WTC11 (cell line): ENCODE measurements around the gene NLGN4X.

Experiments
- FOXJ3 ChIP-seq: sonication (generic); formaldehyde crosslinking; IDR thresholded peaks from 2 replicates; pipeline ENCODE4 v1.9.0; 2021; ENCODE audit warnings: missing genetic modification reagents, mild to moderate bottlenecking, borderline replicate concordance
- JUN ChIP-seq: sonication (generic); formaldehyde crosslinking; IDR thresholded peaks from 2 replicates; pipeline ENCODE4 v1.8.0; 2023; ENCODE audit warnings: mild to moderate bottlenecking, missing genetic modification reagents
- RELA ChIP-seq: sonication (generic); formaldehyde crosslinking; IDR thresholded peaks from 2 replicates; pipeline ENCODE4 v1.8.1; 2022; ENCODE audit warnings: missing genetic modification reagents, mild to moderate bottlenecking, borderline replicate concordance

DNA sequence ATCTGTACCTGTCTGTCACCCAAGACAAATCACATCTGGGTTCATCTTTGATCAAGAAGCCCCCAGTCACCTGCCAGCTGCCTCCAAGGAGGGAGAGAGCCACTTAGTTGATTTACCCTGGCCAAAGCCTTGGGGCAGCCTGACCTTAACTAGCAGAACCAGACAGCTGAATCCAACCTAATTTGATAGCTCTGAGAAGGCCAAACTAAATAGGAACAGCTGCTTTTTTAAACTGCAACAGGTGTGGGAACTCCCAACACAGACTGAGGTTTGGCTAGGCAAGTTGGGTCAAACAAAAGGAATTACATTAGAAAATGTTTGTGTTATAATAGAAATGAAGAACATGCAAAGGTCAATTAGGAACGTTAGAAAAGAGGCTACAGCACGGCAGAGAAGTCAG lies 375.7 kb downstream of the NLGN4X start:
- TF ChIP-seq JUN (no peak), FOXJ3 (CRISPR knock-in tag) (no peak), RELA (CRISPR knock-in tag) (no peak)
